Gastrocnemius medialis (tissue), 4 donors: Measurements from ENCODE around the gene MLPH. TPM values are rescaled to one million over a fixed set of nuclear protein-coding genes. Genes with fewer than 3 reads are reported as not detected.

Experiments used
- ATAC-seq, 2 donors: fragments of 150-250 bp; one replicate each; pipeline ENCODE4 v1.9.1; 2016
- DNase-seq, 2 donors: peaks; one replicate each; pipeline ENCODE4 v3.0.0-alpha.2; 2019
- H3K27ac ChIP-seq, 4 donors: fragments of 200-600 bp; sonication (generic); 1 replicate in 1 of 4; 2 replicates in 3 of 4; pipeline ENCODE4 v1.5.1; 2016 to 2018; ENCODE audit warnings: mild to moderate bottlenecking in 2 of 4, moderate library complexity in 1 of 4
- H3K27me3 ChIP-seq, 3 donors: fragments of 200-600 bp; sonication (generic) in 2 of 3; 1 replicate in 1 of 3; 2 replicates in 2 of 3; pipeline versions ENCODE4 v1.5.1 to v1.6.0; 2016 to 2019; ENCODE audit warnings: mild to moderate bottlenecking in 1 of 3, moderate library complexity in 1 of 3
- H3K36me3 ChIP-seq, 2 donors: fragments of 200-600 bp; sonication (generic) in 1 of 2; one replicate each; pipeline ENCODE4 v1.5.1; 2017 to 2018
- H3K4me1 ChIP-seq, 2 donors: fragments of 200-600 bp; sonication (generic) in 1 of 2; one replicate each; pipeline ENCODE4 v1.5.1; 2016 to 2017; ENCODE audit warnings: mild to moderate bottlenecking in 2 of 2
- H3K4me3 ChIP-seq, 4 donors: fragments of 200-600 bp; sonication (generic) in 3 of 4; 1 replicate in 1 of 4; 2 replicates in 3 of 4; pipeline ENCODE4 v1.5.1; 2016 to 2019; ENCODE audit warnings: mild to moderate bottlenecking in 2 of 4
- H3K9me3 ChIP-seq, 3 donors: fragments of 200-600 bp; sonication (generic) in 2 of 3; 1 replicate in 1 of 3; 2 replicates in 2 of 3; pipeline ENCODE4 v1.5.1; 2016 to 2019
- CTCF ChIP-seq, 5 experiments: fragments of 450-650 bp in 3 of 5; fragments of 200-600 bp in 2 of 5; sonication (generic) in 2 of 5; IDR thresholded peaks in 4 of 5; conservative IDR thresholded peaks in 1 of 5; 1 replicate in 4 of 5; 2 replicates in 1 of 5; pipeline ENCODE4 v1.5.1; 2016 to 2019; ENCODE audit warnings: antibody characterized with exemption in 5 of 5, mild to moderate bottlenecking in 3 of 5, moderate library complexity in 3 of 5
- POLR2A ChIP-seq, 2 donors: fragments of 450-650 bp; IDR thresholded peaks; one replicate each; pipeline ENCODE4 v1.6.1; 2017; ENCODE audit warnings: antibody characterized with exemption in 2 of 2, mild to moderate bottlenecking in 2 of 2, moderate library complexity in 2 of 2
- in situ Hi-C, 4 donors: fragments of 200-750 bp; cut with MboI; loops; one replicate each; pipeline versions ENCODE4 v1.15.0 to v1.8.0; 2017; ENCODE audit warnings: low sequenced_read_pairs in 4 of 4
- intact Hi-C: fragments of 100-400 bp; cut with DNase I; formaldehyde crosslinking; loops from one replicate; pipeline ENCODE4 v1.15.1; 2023; ENCODE audit warnings: low total_unique reads
- total RNA-seq, 4 donors: library from RNA; depleted of rRNA; stranded (reverse); fragments of >200 nt; gene quantifications; one replicate each; pipeline versions ENCODE4 v1.1.0 to v1.2.3, GENCODE V29; 2016

MLPH gene
- total RNA-seq, 4 donors from 2014 or later, result 6.5 to 8.7 (median 7.2) TPM

GRCh38 chr2:237458519-237458918 is 28.5 kb upstream of the MLPH start:
- Histone ChIP-seq H3K9me3 (no peaks in the 10 kb centered on the region), H3K27me3 (no peaks in the 10 kb centered on the region), H3K4me3 (no peak overlapping the region), H3K4me1 (peaks cover 24 to 38% of the 10 kb centered on the region in 2 donors), H3K36me3 (no peaks in the 10 kb centered on the region), H3K27ac (peak overlapping the region in 2 of 4 donors; percentile 75 to 78)
- no peak for ATAC-seq
- intact Hi-C loops (loop anchor here (5.0 kb wide), 1 partner anchor 1849 kb away; no protein-coding TSS in a partner anchor), in situ Hi-C loops (no loop called here)
- TF ChIP-seq CTCF (IDR thresholded peaks at IDR 0.05 in 4 of 5, conservative IDR thresholded peaks at IDR 0.05 in 1 of 5) (no peak), POLR2A (IDR thresholded peaks at IDR 0.05) (no peak)
- no peak for DNase-seq

- H3K27ac ChIP-seq, result peak overlapping the region; percentile 43 to 78 (median 64)
- H3K4me3 ChIP-seq, result no peak overlapping the region
- in situ Hi-C loops (no loop called here), intact Hi-C loops (loop anchor here (5.0 kb wide), 1 partner anchor 1848 kb away; no protein-coding TSS in a partner anchor)
- ATAC-seq, result no peak
- no peaks in the 10 kb centered on the region for H3K27me3 ChIP-seq
- H3K4me1 ChIP-seq, result peaks cover 22 to 34% of the 10 kb centered on the region in 2 donors
- no peaks in the 10 kb centered on the region for H3K9me3 ChIP-seq
- H3K36me3 ChIP-seq, result no peaks in the 10 kb centered on the region
- TF ChIP-seq POLR2A (IDR thresholded peaks at IDR 0.05) (no peak), CTCF (IDR thresholded peaks at IDR 0.05 in 4 of 5, conservative IDR thresholded peaks at IDR 0.05 in 1 of 5) (no peak)
- no peak for DNase-seq
Observed at GRCh38 chr2:237459226-237459625, 27.8 kb upstream of the MLPH start.

GRCh38 chr2:237459741-237460174 is 27.3 kb upstream of the MLPH start:
- Histone ChIP-seq H3K9me3 (no peaks in the 10 kb centered on the region), H3K4me3 (no peak overlapping the region), H3K4me1 (peaks cover 22 to 33% of the 10 kb centered on the region in 2 donors), H3K27me3 (no peaks in the 10 kb centered on the region), H3K36me3 (no peaks in the 10 kb centered on the region), H3K27ac (peak overlapping the region; percentile 43 to 78 (median 64))
- in situ Hi-C loops (no loop called here), intact Hi-C loops (loop anchor here (5.0 kb wide), 1 partner anchor 1848 kb away; no protein-coding TSS in a partner anchor)
- ATAC-seq (peak; percentile 16 to 31), DNase-seq (no peak)
- TF ChIP-seq POLR2A (IDR thresholded peaks at IDR 0.05) (no peak), CTCF (IDR thresholded peaks at IDR 0.05 in 4 of 5, conservative IDR thresholded peaks at IDR 0.05 in 1 of 5) (no peak)

GRCh38 chr2:237464757-237465391 is 22.2 kb upstream of the MLPH start:
- ATAC-seq, result no peak
- Histone ChIP-seq H3K27ac (no peak overlapping the region), H3K4me3 (no peak overlapping the region), H3K9me3 (no peaks in the 10 kb centered on the region), H3K36me3 (no peaks in the 10 kb centered on the region), H3K27me3 (no peaks in the 10 kb centered on the region), H3K4me1 (peaks cover 0 to 2% of the 10 kb centered on the region in 2 donors)
- TF ChIP-seq CTCF (IDR thresholded peaks at IDR 0.05 in 4 of 5, conservative IDR thresholded peaks at IDR 0.05 in 1 of 5), result no peak
- no peak for TF ChIP-seq POLR2A (IDR thresholded peaks at IDR 0.05)
- in situ Hi-C loops, result no loop called here
- DNase-seq, result no peak
- intact Hi-C loops, result no loop called here
